ENCODE results near the gene CDHR3. TPM values are rescaled to one million over a fixed set of nuclear protein-coding genes. Genes with fewer than 3 reads are reported as not detected.

Gene CDHR3
- total RNA-seq, 1 donor from 2014 or later, result 0.75 TPM

GRCh38 chr7:105935250-105935649, 27.8 kb upstream of the CDHR3 start:
- intact Hi-C loops (cut with micrococcal nuclease), result no loop called here
- Mint-ChIP-seq H3K4me1 (no peaks in the 10 kb centered on the region), H3K27ac (no peak overlapping the region), H3K36me3 (ENCODE audit: low read depth) (no peaks in the 10 kb centered on the region), H3K27me3 (no peaks in the 10 kb centered on the region), H3K9me3 (no peaks in the 10 kb centered on the region), H3K4me3 (no peak overlapping the region)
- CTCF ChIA-PET, result interaction anchor here (0.9 to 1.0 kb wide), 2 partner anchors 107 to 175 kb away, joined by 3 to 4 read pairs; no protein-coding TSS in a partner anchor
- POLR2A ChIA-PET, result no interaction called here
- DNase-seq (no peak), ATAC-seq (ENCODE audit: low read depth) (no peak)
- no peak for TF ChIP-seq CTCF (IDR thresholded peaks at IDR 0.05)

GRCh38 chr7:105937411-105937810, 25.7 kb upstream of the CDHR3 start:
- H3K4me3 Mint-ChIP-seq, result no peak overlapping the region
- no peaks in the 10 kb centered on the region for H3K4me1 Mint-ChIP-seq
- intact Hi-C loops (cut with micrococcal nuclease), result no loop called here
- DNase-seq (no peak), ATAC-seq (ENCODE audit: low read depth) (no peak)
- POLR2A ChIA-PET, result no interaction called here
- TF ChIP-seq CTCF (IDR thresholded peaks at IDR 0.05), result no peak
- no peaks in the 10 kb centered on the region for H3K27me3 Mint-ChIP-seq
- no peaks in the 10 kb centered on the region for H3K36me3 Mint-ChIP-seq (ENCODE audit: low read depth)
- CTCF ChIA-PET, result no interaction called here
- H3K9me3 Mint-ChIP-seq, result peaks cover 3% of the 10 kb centered on the region
- H3K27ac Mint-ChIP-seq, result no peak overlapping the region

GRCh38 chr7:105940109-105940508, 23.0 kb upstream of the CDHR3 start:
- DNase-seq, result no peak
- ATAC-seq (ENCODE audit: low read depth), result no peak
- ChIA-PET CTCF (no interaction called here), POLR2A (no interaction called here)
- Mint-ChIP-seq H3K27me3 (no peaks in the 10 kb centered on the region), H3K4me1 (no peaks in the 10 kb centered on the region), H3K36me3 (ENCODE audit: low read depth) (no peaks in the 10 kb centered on the region), H3K27ac (no peak overlapping the region), H3K9me3 (peaks cover 3% of the 10 kb centered on the region), H3K4me3 (no peak overlapping the region)
- no peak for TF ChIP-seq CTCF (IDR thresholded peaks at IDR 0.05)
- intact Hi-C loops (cut with micrococcal nuclease), result no loop called here

- DNase-seq, result no peak
- no peak for ATAC-seq (ENCODE audit: low read depth)
- intact Hi-C loops (cut with micrococcal nuclease), result no loop called here
- CTCF ChIA-PET, result no interaction called here
- no peak overlapping the region for H3K4me3 Mint-ChIP-seq
- no peak for TF ChIP-seq CTCF (IDR thresholded peaks at IDR 0.05)
- no peaks in the 10 kb centered on the region for H3K36me3 Mint-ChIP-seq (ENCODE audit: low read depth)
- H3K9me3 Mint-ChIP-seq, result peaks cover 3% of the 10 kb centered on the region
- H3K27ac Mint-ChIP-seq, result no peak overlapping the region
- POLR2A ChIA-PET, result no interaction called here
- no peaks in the 10 kb centered on the region for H3K4me1 Mint-ChIP-seq
- no peaks in the 10 kb centered on the region for H3K27me3 Mint-ChIP-seq
Measured at GRCh38 chr7:105941596-105941995, 21.5 kb upstream of the CDHR3 start.

GRCh38 chr7:105943486-105943885, 19.6 kb upstream of the CDHR3 start:
- ChIA-PET CTCF (no interaction called here), POLR2A (no interaction called here)
- ATAC-seq (ENCODE audit: low read depth), result no peak
- no peak for DNase-seq
- H3K4me1 Mint-ChIP-seq, result no peaks in the 10 kb centered on the region
- intact Hi-C loops (cut with micrococcal nuclease), result no loop called here
- peaks cover 3% of the 10 kb centered on the region for H3K9me3 Mint-ChIP-seq
- no peak for TF ChIP-seq CTCF (IDR thresholded peaks at IDR 0.05)
- H3K27ac Mint-ChIP-seq, result no peak overlapping the region
- H3K27me3 Mint-ChIP-seq, result peaks cover 2% of the 10 kb centered on the region
- H3K4me3 Mint-ChIP-seq, result no peak overlapping the region
- H3K36me3 Mint-ChIP-seq (ENCODE audit: low read depth), result no peaks in the 10 kb centered on the region
